ENCODE results near the gene CIB1.

GRCh38 chr15:90189781-90190467 lies 43.8 kb downstream of the CIB1 start:
- TF ChIP-seq POLR2A (IDR thresholded peaks at IDR 0.05) (no peak), CTCF (IDR thresholded peaks at IDR 0.05) (no peak), EP300 (IDR thresholded peaks at IDR 0.05) (no peak)

Data from gastroesophageal sphincter (tissue), 3 donors.